ENCODE measurements around the gene DPM2.

The DPM2 gene

DNA sequence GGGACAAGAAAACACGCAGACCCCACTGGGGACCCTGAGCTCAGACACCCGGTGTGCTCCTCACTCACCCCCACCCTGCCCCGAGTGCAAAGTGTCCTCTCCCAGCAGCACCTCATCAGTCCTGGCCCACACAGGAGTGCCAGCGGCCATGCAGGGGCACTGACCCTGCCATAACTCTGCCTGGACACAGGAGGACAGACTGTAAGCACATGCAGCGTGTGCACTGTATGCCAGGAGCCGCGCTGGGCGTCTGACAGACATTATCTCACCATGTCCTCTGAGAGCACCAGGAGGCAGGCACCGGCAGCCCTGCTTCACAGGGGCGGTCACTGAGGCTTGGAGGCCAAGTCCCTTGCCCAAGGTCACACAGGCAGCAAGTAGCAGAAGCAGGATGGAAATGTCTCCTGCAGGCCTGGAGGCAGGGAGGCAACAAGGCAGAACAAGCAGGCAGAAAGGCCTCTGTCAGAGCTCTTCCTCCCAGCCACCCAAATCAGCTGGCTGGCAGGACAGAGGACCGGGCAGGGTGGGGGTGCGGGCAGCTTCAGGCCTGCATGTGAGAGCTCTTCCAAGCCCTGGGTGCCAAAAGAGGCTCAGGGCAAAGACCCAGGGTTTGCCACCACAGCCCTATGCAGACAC is 34.7 kb upstream of the DPM2 start:
- DNase-seq, result no peak

- DNase-seq, result no peak
Observed at GRCh38 chr9:127971357-127972235, 33.9 kb upstream of the DPM2 start.

- DNase-seq, result no peak
Observed at GRCh38 chr9:127970401-127971313, 33.0 kb upstream of the DPM2 start.

- no peak for DNase-seq
Observed at GRCh38 chr9:127968700-127969383, 31.2 kb upstream of the DPM2 start.

- DNase-seq, result no peak
Observed at GRCh38 chr9:127968042-127968441, 30.4 kb upstream of the DPM2 start.

DNA sequence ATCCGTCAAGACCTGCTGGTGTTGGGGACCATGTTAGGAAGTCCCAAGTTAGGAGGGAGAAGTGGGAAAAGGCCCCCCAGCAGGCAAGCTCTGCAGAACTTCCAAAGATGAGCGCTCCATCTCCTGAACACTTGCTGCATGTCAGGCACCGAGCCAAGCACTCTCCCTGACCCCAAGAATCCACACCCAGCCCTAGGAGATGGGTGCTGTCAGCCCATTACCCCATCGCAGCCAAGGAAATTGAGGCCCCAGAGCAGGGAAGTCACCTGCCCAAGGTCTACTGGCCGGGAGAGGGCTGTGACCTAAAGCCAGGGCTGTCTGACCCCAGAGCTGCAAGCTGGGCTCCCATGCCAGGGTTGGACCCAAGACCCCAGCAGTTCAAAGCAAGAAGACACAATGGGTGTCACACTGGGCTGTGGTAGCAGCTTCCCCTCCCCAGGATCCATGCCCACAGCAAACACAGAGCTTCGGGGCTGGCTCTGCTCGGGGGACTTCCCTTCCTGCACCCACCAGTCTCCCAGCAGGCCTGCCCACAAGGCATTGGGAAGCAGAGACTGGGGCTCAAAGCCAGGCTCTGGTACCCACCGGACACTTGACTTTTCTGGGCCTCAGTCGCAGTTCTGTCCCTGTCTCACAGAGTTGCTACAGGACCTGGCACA is 29.6 kb upstream of the DPM2 start:
- DNase-seq, result no peak

- DNase-seq, result no peak
Observed at GRCh38 chr9:127966416-127967150, 28.9 kb upstream of the DPM2 start.

DNA sequence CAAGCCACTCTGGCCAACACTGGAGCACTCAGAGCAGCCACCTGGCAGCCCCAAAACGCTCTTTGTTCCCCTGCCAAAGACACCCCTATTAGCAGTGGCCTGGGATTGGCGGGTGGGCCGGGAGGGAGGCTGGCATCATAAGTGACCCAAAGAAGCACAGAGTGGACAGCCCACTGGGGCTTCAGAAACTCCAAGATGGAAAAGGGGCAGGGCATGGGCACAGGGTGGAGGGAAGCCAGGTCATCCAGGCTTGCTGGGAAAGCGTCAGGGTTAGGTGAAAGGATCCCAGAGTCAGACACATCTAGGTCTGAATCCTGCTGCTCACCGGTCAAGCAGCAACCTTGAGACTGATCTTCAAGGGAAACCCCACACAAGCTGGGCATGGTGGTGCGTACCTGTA is 28.3 kb upstream of the DPM2 start:
- no peak for DNase-seq

- DNase-seq, result no peak
Observed at GRCh38 chr9:127963359-127964064, 25.9 kb upstream of the DPM2 start.

DNA sequence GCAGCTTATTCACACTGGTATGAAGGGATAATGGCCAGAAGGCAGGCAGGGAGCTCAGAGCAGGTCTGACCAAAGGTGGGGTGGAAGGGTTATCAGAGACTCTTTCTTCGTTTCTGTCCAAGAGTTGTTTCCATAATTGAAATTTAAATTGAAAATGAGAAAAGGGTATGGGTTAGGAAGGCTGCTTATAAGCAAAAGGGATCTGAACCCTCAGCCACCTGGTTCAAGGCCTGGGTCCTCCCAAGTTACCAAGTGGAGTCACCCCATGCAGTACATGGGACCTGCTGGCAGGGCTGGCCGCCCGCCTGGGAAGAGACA is 25.3 kb upstream of the DPM2 start:
- no peak for DNase-seq

- DNase-seq, result no peak
Observed at GRCh38 chr9:127962278-127962677, 24.6 kb upstream of the DPM2 start.

- DNase-seq, result no peak
Observed at GRCh38 chr9:127961613-127962155, 24.0 kb upstream of the DPM2 start.

DNA sequence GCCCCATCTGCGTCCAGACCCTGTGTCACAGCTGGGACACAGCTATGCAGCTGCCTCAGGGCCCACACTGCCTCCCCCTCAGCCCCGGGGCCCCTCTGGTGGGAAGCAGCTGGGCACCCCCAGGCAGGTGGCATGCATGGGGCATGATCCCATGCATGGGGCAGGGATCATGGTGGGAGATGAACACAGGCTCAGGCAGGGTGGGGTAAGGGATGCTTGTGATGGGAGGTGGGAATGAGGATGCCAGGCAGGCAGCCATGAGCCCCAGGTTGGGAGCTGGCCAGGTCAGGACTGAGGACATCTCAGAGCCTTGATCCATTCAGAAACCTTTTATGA is 23.5 kb upstream of the DPM2 start:
- DNase-seq, result no peak

- DNase-seq, result no peak
Observed at GRCh38 chr9:127960410-127961154, 22.9 kb upstream of the DPM2 start.

DNA sequence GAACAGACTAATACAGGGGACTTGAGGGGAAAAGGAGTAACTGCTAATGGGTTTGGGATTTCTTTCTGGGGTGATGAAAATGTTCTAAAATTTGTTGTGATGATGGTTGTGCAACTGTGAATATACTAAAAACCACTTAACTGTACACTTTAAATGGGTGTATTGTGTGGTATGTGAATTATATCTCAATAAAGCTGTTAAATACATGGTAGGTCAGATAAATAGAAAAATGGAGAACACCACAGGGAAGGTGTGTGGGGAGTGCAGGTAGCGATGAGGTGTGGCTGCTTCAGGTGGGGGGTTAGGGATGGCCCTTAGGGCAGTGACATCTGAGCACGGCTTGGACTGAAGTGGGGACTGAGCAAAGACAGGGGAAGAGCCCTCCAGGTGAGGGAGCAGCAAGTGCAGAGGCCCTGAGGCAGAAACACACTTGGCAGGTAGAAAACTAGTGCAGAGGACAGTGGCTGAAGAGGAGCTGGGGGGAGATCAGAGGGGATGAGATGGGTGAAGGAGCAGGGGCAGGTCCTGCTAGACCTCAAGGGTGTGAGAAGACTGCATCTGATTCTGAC is 22.3 kb upstream of the DPM2 start:
- DNase-seq, result no peak

GRCh38 chr9:127959398-127959797 is 21.7 kb upstream of the DPM2 start:
- DNase-seq, result no peak

GRCh38 chr9:127958728-127959127 is 21.1 kb upstream of the DPM2 start:
- DNase-seq, result no peak

- no peak for DNase-seq
Observed at GRCh38 chr9:127955294-127956015, 17.8 kb upstream of the DPM2 start.

DNA sequence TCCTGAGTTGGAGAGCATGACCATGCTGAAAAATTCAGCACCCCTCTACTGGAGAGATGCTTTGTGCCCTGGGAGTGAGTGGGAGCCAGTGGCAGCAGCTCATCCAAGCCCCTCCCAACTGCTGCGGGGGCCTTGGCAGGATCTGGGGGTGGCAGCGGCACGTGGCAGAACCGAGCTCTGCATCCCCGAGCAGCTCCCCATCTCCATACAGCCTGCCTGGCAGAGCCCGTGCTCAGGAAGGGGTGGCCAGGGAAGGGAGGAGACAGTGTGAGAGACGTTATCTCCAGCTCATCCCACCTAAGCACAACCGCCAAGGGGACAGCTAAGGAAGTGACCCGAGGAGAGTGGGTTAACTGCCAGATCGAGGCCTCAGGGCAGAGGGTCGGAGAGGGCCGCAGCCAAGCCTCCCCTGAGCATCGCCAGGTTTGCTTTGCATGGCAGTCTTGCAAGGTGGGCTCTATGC is 17.2 kb upstream of the DPM2 start:
- no peak for DNase-seq

Data from SIG-M5 (cell line).